ENCODE data around the gene CHD5.

The CHD5 gene

GRCh38 chr1:6200188-6200809 is 20.2 kb upstream of the CHD5 start:
- no peak for DNase-seq

- DNase-seq: peak; percentile 95
These were observed 19.4 kb upstream of the CHD5 start, which contains the start of gene RPL22 for GRCh38 chr1:6199298-6200187. Gene RPL22, minus strand, starts transcription at chr1:6199595. Its CDS starts 22 bp downstream, at chr1:6199573.

- no peak for DNase-seq
These were observed 18.7 kb upstream of the CHD5 start for GRCh38 chr1:6198646-6199297.

DNA sequence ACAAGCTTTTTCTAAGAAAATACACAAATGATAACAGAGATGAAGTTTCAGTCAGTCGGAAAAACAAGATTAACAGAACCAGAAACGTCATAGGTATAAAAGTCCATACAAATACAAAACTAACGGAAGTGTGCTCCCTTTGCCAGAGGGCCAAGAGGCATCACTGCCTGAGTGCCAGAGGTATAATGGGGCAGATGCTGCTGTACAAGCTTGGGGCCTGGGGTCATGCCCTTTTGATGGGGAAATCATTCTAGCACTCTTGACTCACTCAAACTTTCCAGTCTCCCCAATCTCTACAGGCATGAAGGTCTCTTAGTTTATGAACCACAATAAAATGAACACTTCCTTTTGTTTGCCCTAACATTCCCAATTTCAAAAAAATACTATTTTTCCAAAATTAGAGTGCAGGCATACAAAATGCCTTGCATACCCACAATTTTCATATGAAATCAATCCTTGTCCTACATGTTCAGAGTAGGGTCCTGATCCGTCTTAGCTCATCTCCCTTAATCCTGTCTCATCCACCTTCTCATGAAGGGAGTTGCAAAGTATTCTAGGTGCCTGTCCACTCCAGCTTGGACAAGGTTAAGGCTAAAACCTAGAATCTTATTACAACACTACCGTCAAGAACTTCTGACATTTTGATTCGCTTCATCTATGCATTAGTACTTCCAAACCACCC is 17.8 kb upstream of the CHD5 start:
- no peak for DNase-seq

GRCh38 chr1:6191968-6192367 is 11.8 kb upstream of the CHD5 start:
- no peak for DNase-seq

DNA sequence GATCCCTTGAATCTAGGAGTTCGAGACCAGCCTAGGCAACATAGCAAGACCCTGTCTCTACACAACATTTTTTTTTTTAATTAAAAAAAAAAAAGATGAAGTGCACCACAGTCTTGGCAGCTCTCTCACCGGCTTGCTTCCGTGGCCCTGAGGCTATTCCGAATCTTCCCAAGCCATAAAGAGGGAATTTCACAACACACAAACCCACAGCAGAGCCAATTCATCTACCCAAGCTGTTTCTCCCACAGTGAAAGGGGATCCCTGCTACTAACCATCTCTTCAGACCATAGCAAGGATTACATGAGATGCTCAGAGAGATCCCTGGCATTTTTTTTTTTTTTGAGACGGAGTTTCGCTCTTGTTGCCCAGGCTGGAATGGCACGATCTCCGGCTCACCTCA is 8.3 kb upstream of the CHD5 start:
- no peak for DNase-seq

DNA sequence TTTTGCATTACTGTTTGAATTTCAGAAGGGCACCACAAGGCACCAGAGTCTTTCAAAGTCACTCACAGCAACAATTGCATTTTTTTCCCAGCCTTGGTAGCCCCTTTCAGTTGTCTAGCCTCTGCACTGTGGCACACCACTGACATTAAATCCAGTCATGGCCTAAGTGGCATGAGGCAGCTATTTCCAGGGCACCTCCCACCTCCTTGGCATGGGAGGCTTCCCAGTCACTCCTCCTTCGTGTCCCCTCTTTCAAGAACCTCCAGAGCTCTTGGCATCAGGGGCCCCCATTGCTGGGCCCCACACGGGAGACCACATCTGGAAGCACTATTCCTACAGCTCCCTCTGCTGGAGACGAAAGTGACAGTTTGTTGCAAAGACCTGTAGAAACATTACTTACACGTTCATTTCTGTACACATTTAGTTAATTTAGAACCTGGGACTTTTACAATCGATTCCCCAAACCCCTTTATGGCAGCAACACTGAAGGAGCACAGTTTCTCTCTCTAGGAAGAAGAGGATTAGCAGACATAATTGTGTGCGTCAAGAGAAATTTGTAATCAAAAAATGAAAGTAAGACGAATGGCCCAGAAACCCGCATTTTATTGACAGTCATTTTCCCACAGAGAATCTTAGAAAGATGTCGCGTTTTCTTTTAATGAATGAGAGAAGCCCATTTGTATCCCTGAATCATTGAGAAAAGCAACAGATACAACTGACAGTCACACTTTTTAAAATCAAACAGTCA is 5.7 kb upstream of the CHD5 start:
- DNase-seq: no peak

DNA sequence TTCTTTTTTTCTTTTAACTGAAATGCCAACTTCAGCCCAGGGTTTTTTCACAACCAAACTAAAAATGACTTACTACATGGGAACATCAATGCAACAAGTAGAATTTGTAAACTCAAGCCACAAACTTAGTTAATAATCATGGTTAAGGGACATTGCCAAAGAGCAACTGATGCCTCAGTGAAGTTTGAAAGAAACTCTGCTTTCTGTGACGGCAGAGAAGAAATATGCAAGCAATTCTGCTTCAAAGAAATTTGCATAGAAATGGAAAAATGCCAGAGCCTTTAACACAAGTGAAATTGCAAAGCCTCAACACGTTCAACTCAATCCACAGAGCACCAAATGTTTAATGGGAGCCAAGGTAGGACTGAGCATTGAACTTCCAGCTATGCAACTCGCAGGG is 5.0 kb upstream of the CHD5 start:
- DNase-seq: no peak

GRCh38 chr1:6184083-6184783 is 4.1 kb upstream of the CHD5 start:
- DNase-seq: no peak

DNA sequence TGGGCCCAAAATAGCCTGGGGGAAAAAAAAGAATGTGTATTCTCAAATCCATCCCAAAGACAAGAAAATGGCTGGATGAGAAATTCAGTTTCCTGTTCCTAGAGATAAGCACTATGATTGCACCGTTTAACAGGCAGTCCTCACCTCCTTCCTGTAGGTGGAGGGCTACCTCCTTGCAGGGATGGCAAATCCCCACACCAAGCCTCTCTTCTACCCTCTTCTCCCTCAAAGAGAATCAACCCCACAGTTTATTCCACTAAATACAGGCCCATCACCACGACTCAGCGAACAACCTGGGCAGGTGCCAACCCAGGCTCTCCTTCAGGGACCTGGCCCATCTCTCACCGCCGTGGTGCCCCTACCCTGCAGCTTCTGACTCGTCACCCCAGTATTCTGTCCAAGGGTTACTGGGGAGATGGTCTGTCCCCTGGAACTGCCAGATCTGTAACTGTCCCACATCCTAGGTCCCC is 3.4 kb upstream of the CHD5 start:
- no peak for DNase-seq

DNA sequence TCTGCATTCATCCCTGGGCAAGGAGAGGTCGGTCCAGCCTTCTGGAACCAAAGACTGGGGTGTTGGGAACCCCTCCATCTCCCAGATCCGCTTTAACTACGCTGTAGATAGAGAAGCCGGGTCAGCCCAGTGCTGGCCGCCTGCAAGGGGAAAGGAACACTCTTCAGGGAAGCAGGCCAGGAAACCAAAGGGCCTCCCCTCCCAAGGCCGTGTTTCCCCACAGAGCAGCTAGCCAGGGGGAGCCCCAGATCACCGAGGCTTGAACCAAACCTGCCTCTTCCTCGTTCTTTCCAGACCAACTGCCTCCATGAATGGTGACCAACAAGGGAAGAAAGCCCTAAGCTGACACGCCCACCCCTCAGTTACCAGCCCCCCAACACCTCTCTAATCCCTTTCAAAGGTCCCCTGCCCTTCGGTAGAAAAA is 1.2 kb upstream of the CHD5 start:
- DNase-seq: no peak

GRCh38 chr1:6180707-6181311 is 688 bp upstream of the CHD5 start:
- no peak for DNase-seq

GRCh38 chr1:6179564-6180175 is 451 bp downstream of the CHD5 start:
- no peak for DNase-seq

GRCh38 chr1:6178751-6179563 is 1.2 kb downstream of the CHD5 start:
- no peak for DNase-seq

DNA sequence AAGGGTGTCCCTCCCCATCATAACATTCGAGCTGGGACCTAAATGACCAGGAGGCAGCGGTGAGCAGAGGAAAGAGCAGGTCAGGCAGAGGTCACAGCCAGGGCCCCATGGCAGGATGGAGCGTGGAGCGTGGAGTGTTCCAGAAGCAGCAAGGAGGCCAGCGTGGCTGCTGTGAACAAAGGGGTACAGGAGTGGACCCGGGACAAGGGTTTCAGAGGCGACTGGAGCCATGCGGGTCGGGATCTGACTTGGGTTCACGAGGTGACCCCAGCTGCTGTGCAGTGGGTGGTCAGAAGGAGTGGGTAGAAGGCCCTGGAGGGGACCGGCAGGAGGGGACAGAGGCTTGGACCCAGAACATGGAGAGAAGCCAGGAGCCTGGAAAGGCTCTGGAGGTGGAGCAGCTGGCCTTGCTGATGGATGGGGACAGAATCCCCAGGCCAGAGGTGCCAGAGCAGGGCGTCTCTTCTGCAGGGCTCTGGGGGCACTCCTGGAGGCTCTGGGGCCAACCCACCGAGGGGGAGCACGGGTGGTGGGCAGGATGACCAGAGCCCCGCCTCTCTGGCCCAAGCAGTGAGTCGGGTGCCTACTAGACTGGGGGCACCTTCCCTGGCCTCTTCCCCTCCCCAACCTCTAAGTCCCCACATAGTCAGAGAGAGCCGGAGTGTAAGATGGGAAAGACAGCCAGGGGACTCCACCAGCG is 2.3 kb downstream of the CHD5 start:
- DNase-seq: no peak

GRCh38 chr1:6176779-6177178 is 3.3 kb downstream of the CHD5 start:
- DNase-seq: no peak

GRCh38 chr1:6175411-6175828 is 4.7 kb downstream of the CHD5 start:
- DNase-seq: no peak

- no peak for DNase-seq
These were observed 5.3 kb downstream of the CHD5 start for GRCh38 chr1:6174621-6175410.

All from activated T-cell treated with anti-CD3 and anti-CD28 coated beads for 4 hours (primary cell).